MCF 10A (cell line): ENCODE results near the gene PRR19. TPM values are rescaled to one million over a fixed set of nuclear protein-coding genes. Genes with fewer than 3 reads are reported as not detected.

ENCODE experiments used
- BruUV-seq: library from RNA; stranded (reverse); fragments of 400-500 nt; replicated peaks from 2 replicates; lab custom pipeline; 2021; lab: Mats Ljungman, UMichigan
- CTCF ChIA-PET: fragments of 300-600 bp; sonication (Branson Sonifier 250); formaldehyde crosslinking; extraction: SDS; loops from one replicate; lab custom pipeline; 2021; ENCODE audit warnings: antibody characterized with exemption, inconsistent platforms; lab: Yijun Ruan, JAX
- POLR2A ChIA-PET: fragments of 300-600, 350-650 bp; sonication (Branson Sonifier 250); formaldehyde crosslinking; extraction: SDS; loops from one replicate; lab custom pipeline; 2020; ENCODE audit warnings: antibody characterized with exemption, inconsistent platforms; lab: Yijun Ruan, JAX
- DNase-seq: peaks from one replicate; pipeline ENCODE4 v3.0.0-alpha.2; 2018; ENCODE audit not compliant: unreplicated experiment
- H3K27ac Mint-ChIP-seq: one replicate; pipeline ENCODE4 v1.8.0; 2022; ENCODE audit warnings: mild to moderate bottlenecking, low read depth, mixed read lengths; ENCODE audit not compliant: unreplicated experiment
- H3K27me3 Mint-ChIP-seq: one replicate; pipeline ENCODE4 v1.8.0; 2022; ENCODE audit warnings: mixed read lengths; ENCODE audit not compliant: insufficient read depth, unreplicated experiment
- H3K36me3 Mint-ChIP-seq: one replicate; pipeline ENCODE4 v1.8.0; 2022; ENCODE audit warnings: mild to moderate bottlenecking, moderate library complexity, mixed read lengths; ENCODE audit not compliant: insufficient read depth, unreplicated experiment
- H3K4me1 Mint-ChIP-seq: one replicate; pipeline ENCODE4 v1.8.0; 2022; ENCODE audit warnings: mixed read lengths; ENCODE audit not compliant: insufficient read depth, unreplicated experiment
- H3K4me3 Mint-ChIP-seq: one replicate; pipeline ENCODE4 v1.8.0; 2022; ENCODE audit warnings: mild to moderate bottlenecking, moderate library complexity, mixed read lengths; ENCODE audit not compliant: unreplicated experiment
- H3K9me3 Mint-ChIP-seq: one replicate; pipeline ENCODE4 v1.8.0; 2022; ENCODE audit warnings: mixed read lengths; ENCODE audit not compliant: unreplicated experiment
- intact Hi-C: fragments of 100-400 bp; cut with micrococcal nuclease; formaldehyde crosslinking; loops from 2 replicates; pipeline ENCODE4 v1.14.1; 2022
- microRNA-seq: library from miRNA; unstranded; fragments of <30 nt; microRNA quantifications from one replicate; pipeline ENCODE4 v1.2.0, GENCODE V29; 2022
- total RNA-seq: library from RNA; stranded (reverse); gene quantifications from 2 replicates; pipeline ENCODE4 v1.2.3, GENCODE V29; 2022
- TF ChIP-seq, protein P1 (sequence below): fragments of 200-600 bp; IDR thresholded peaks from one replicate; pipeline ENCODE4 v1.8.0; 2022; ENCODE audit warnings: antibody characterized with exemption, mild to moderate bottlenecking; ENCODE audit not compliant: unreplicated experiment

PRR19 gene
- total RNA-seq, 1 experiment from 2014 or later = 0.30 TPM

DNA sequence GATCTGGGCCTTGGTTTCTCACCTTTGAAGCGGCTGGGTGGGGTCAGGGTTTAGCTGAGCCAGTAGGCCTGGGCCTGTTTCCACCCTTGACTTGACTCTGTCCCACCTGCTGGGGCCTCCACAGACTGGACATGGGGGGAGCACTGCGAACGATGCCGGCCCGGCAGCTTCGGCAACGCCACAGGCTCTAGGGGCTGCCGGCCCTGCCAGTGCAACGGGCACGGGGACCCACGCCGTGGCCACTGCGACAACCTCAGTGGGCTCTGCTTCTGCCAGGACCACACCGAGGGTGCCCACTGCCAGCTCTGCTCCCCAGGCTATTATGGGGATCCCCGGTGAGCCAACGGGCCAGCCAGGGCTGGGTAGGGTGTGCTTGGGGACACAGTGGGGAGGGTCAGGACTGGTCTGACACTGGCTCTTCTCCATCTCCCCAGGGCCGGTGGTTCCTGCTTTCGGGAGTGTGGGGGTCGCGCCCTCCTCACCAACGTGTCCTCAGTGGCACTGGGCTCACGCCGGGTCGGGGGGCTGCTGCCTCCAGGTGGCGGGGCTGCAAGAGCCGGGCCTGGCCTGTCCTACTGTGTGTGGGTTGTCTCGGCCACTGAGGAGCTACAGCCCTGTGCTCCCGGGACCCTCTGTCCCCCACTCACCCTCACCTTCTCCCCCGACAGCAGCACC lies 51.5 kb downstream of the PRR19 start:
- intact Hi-C loops = no loop called here
- no TSS peak for BruUV-seq
- POLR2A ChIA-PET = no interaction called here
- H3K27ac Mint-ChIP-seq = no peak overlapping the region
- CTCF ChIA-PET = interaction anchor here (0.6 to 1.1 kb wide), 3 partner anchors 30 to 89 kb away, joined by 3 to 6 read pairs (median 5); partner anchors contain the start of gene CXCL17
- TF ChIP-seq, protein P1, sequence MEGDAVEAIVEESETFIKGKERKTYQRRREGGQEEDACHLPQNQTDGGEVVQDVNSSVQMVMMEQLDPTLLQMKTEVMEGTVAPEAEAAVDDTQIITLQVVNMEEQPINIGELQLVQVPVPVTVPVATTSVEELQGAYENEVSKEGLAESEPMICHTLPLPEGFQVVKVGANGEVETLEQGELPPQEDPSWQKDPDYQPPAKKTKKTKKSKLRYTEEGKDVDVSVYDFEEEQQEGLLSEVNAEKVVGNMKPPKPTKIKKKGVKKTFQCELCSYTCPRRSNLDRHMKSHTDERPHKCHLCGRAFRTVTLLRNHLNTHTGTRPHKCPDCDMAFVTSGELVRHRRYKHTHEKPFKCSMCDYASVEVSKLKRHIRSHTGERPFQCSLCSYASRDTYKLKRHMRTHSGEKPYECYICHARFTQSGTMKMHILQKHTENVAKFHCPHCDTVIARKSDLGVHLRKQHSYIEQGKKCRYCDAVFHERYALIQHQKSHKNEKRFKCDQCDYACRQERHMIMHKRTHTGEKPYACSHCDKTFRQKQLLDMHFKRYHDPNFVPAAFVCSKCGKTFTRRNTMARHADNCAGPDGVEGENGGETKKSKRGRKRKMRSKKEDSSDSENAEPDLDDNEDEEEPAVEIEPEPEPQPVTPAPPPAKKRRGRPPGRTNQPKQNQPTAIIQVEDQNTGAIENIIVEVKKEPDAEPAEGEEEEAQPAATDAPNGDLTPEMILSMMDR = no peak
- peaks cover 6% of the 10 kb centered on the region for H3K4me1 Mint-ChIP-seq
- no peak for DNase-seq
- H3K4me3 Mint-ChIP-seq = no peak overlapping the region
- H3K9me3 Mint-ChIP-seq = no peaks in the 10 kb centered on the region
- H3K27me3 Mint-ChIP-seq = no peaks in the 10 kb centered on the region
- peaks cover 20% of the 10 kb centered on the region for H3K36me3 Mint-ChIP-seq

DNA sequence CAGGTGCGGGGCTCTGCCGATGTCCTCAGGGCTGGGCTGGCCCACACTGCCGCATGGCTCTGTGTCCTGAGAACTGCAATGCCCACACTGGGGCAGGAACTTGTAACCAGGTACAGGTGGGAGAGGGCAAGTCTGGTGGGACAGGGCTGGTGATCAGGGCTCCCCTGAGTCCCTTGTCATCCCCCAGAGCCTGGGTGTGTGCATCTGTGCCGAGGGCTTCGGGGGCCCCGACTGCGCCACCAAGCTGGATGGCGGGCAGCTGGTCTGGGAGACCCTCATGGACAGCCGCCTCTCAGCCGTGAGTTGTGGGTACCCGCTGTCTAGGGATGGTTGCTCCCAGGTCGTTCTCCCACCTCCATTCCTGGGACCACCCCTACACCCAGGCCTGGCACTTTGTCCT lies 54.0 kb downstream of the PRR19 start:
- CTCF ChIA-PET = no interaction called here
- peaks cover 26% of the 10 kb centered on the region for H3K36me3 Mint-ChIP-seq
- no peaks in the 10 kb centered on the region for H3K27me3 Mint-ChIP-seq

DNA sequence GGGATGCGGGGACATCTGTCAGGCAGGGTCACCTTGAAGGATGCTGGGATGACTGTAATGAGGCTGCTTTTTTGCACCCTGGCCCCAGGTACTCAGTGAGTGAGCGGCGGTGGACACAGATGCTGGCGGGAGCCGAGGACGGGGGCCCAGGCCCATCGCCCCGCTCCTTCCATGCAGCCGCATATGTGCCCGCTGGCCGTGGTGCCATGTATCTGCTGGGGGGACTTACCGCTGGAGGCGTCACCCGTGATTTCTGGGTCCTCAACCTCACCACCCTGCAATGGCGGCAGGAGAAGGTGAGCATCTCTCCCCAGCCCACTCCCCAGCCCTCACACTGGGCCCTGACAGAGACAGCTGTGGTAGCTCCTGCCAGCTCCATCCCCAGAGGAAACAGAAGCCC lies 54.8 kb downstream of the PRR19 start:
- BruUV-seq = no TSS peak
- POLR2A ChIA-PET = no interaction called here
- Mint-ChIP-seq H3K36me3 (peaks cover 25% of the 10 kb centered on the region), H3K9me3 (no peaks in the 10 kb centered on the region), H3K4me3 (no peak overlapping the region), H3K4me1 (peaks cover 4% of the 10 kb centered on the region), H3K27me3 (no peaks in the 10 kb centered on the region), H3K27ac (no peak overlapping the region)
- CTCF ChIA-PET = no interaction called here
- intact Hi-C loops = no loop called here
- TF ChIP-seq, protein P1 = no peak
- DNase-seq = no peak

More for the DNA sequence above, 54.0 kb downstream of the PRR19 start:
- no peak for DNase-seq
- intact Hi-C loops = no loop called here
- no TSS peak for BruUV-seq
- Mint-ChIP-seq H3K27ac (no peak overlapping the region), H3K9me3 (no peaks in the 10 kb centered on the region), H3K4me1 (peaks cover 6% of the 10 kb centered on the region), H3K4me3 (no peak overlapping the region)
- POLR2A ChIA-PET = no interaction called here
- TF ChIP-seq, protein P1 = no peak

DNA sequence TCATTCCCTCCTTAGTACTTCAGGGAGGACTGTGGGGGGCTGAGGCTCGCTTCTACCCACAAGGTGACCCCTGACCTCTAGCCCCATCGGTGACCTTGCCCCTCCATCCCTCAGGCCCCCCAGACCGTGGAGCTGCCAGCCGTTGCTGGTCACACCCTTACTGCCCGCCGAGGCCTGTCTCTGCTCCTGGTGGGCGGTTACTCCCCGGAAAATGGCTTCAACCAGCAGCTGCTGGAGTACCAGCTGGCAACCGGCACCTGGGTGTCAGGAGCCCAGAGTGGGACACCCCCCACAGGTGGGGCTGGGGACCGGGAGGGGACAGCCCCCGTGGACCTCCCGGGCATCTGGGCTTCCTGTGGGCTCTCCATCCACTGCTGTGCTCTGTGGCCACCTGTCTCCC lies 55.4 kb downstream of the PRR19 start:
- Mint-ChIP-seq H3K4me3 (no peak overlapping the region), H3K27ac (no peak overlapping the region), H3K27me3 (no peaks in the 10 kb centered on the region), H3K36me3 (peaks cover 27% of the 10 kb centered on the region), H3K4me1 (no peaks in the 10 kb centered on the region), H3K9me3 (no peaks in the 10 kb centered on the region)
- no peak for DNase-seq
- CTCF ChIA-PET = interaction anchor here (0.5 kb wide), 1 partner anchor 10 kb away, joined by 3 read pairs; no protein-coding TSS in a partner anchor
- POLR2A ChIA-PET = no interaction called here
- intact Hi-C loops = no loop called here
- TF ChIP-seq, protein P1 = no peak
- BruUV-seq = no TSS peak

Small RNA genes within 50 kb of the gene (microRNA-seq; reads per million reads assigned to microRNA genes)
- gene MIR8077 = not detected

Other genes with a start within 250 kb of the PRR19 start
- gene GRIK5, start 231.9 kb upstream of the PRR19 start, total RNA-seq = 1.6 and 1.8 TPM in 2 replicates
- gene ZNF574, start 226.0 kb upstream of the PRR19 start, total RNA-seq = 12.2 and 13.5 TPM in 2 replicates
- 0.49 and 0.70 TPM in 2 replicates for gene POU2F2, start 169.7 kb upstream of the PRR19 start, total RNA-seq
- 28.5 and 31.2 TPM in 2 replicates for gene DEDD2, start 84.5 kb upstream of the PRR19 start, total RNA-seq
- 11.5 and 12.3 TPM in 2 replicates for gene ZNF526, start 81.8 kb upstream of the PRR19 start, total RNA-seq
- 53.5 and 54.5 TPM in 2 replicates for gene GSK3A, start 59.5 kb upstream of the PRR19 start, total RNA-seq
- 27.8 and 35.1 TPM in 2 replicates for gene ERF, start 47.0 kb upstream of the PRR19 start, total RNA-seq
- gene CIC, start 32.9 kb upstream of the PRR19 start, total RNA-seq = 66.9 and 67.9 TPM in 2 replicates
- 9.5 and 30.6 TPM in 2 replicates for gene PAFAH1B3, start 492 bp downstream of the PRR19 start, total RNA-seq
- not detected in 2 replicates for gene TMEM145, start 11.2 kb downstream of the PRR19 start, total RNA-seq
- 13.0 and 20.6 TPM in 2 replicates for gene MEGF8, start 23.5 kb downstream of the PRR19 start, total RNA-seq
- gene CNFN, start 88.2 kb downstream of the PRR19 start, total RNA-seq = 0.89 and 1.6 TPM in 2 replicates
- gene LIPE, start 125.3 kb downstream of the PRR19 start, total RNA-seq = 8.6 and 11.7 TPM in 2 replicates
- not detected in 2 replicates for gene CXCL17, start 140.8 kb downstream of the PRR19 start, total RNA-seq
- gene CEACAM1, start 226.3 kb downstream of the PRR19 start, total RNA-seq = 0.32 and 0.56 TPM in 2 replicates